GM23248 (cell line): ENCODE measurements around the gene MYRIP. TPM values are rescaled to one million over a fixed set of nuclear protein-coding genes. Genes with fewer than 3 reads are reported as not detected.

Experiments
- DNase-seq: peaks from one replicate; pipeline ENCODE4 v3.0.0-alpha.2; 2015
- H2AFZ ChIP-seq: fragments of 200-600 bp; sonication (generic); 2 replicates; pipeline ENCODE4 v1.6.1; 2016; ENCODE audit warnings: antibody characterized with exemption
- H3F3A ChIP-seq: fragments of 200-600 bp; sonication (generic); 2 replicates; pipeline ENCODE4 v1.6.1; 2016; ENCODE audit warnings: mild to moderate bottlenecking, antibody characterized with exemption, mixed run types; ENCODE audit not compliant: insufficient read depth
- H3K27ac ChIP-seq: fragments of 200-600 bp; sonication (generic); 2 replicates; pipeline ENCODE4 v1.5.1; 2016; ENCODE audit warnings: mild to moderate bottlenecking
- H3K27me3 ChIP-seq: fragments of 200-600 bp; sonication (generic); replicated peaks from 2 replicates; pipeline ENCODE4 v1.6.1; 2016; ENCODE audit warnings: mild to moderate bottlenecking; ENCODE audit not compliant: insufficient read depth
- H3K36me3 ChIP-seq: fragments of 200-600 bp; sonication (generic); 2 replicates; pipeline ENCODE4 v1.6.1; 2016; ENCODE audit warnings: low read depth, mild to moderate bottlenecking
- H3K4me1 ChIP-seq: fragments of 200-600 bp; sonication (generic); 2 replicates; pipeline ENCODE4 v1.6.1; 2016; ENCODE audit warnings: mild to moderate bottlenecking; ENCODE audit not compliant: insufficient read depth
- H3K4me2 ChIP-seq: fragments of 200-600 bp; sonication (generic); one replicate; pipeline ENCODE4 v1.6.1; 2016; ENCODE audit warnings: mild to moderate bottlenecking; ENCODE audit not compliant: unreplicated experiment
- H3K4me3 ChIP-seq: fragments of 200-600 bp; sonication (generic); 2 replicates; pipeline ENCODE4 v1.5.1; 2016; ENCODE audit warnings: mild to moderate bottlenecking
- H3K79me2 ChIP-seq: fragments of 200-600 bp; sonication (generic); 2 replicates; pipeline ENCODE4 v1.6.1; 2016; ENCODE audit warnings: mild to moderate bottlenecking; ENCODE audit not compliant: insufficient read depth
- H3K9ac ChIP-seq: fragments of 200-600 bp; sonication (generic); 2 replicates; pipeline ENCODE4 v1.6.1; 2016; ENCODE audit warnings: mild to moderate bottlenecking
- H3K9me2 ChIP-seq: fragments of 200-600 bp; sonication (generic); 2 replicates; pipeline ENCODE4 v1.6.1; 2016; ENCODE audit warnings: mixed run types, mild to moderate bottlenecking, moderate library complexity; ENCODE audit not compliant: insufficient read depth
- H3K9me3 ChIP-seq: fragments of 200-600 bp; sonication (generic); one replicate; pipeline ENCODE4 v1.6.1; 2017; ENCODE audit warnings: low read depth
- H4K20me1 ChIP-seq: fragments of 200-600 bp; sonication (generic); 2 replicates; pipeline ENCODE4 v1.6.0; 2016; ENCODE audit not compliant: insufficient read depth
- EZH2 ChIP-seq: fragments of 200-600 bp; sonication (generic); IDR thresholded peaks from 2 replicates; pipeline ENCODE4 v1.6.1; 2018; ENCODE audit warnings: antibody characterized with exemption, mild to moderate bottlenecking; ENCODE audit not compliant: insufficient read depth, poor library complexity, severe bottlenecking
- EZH2phosphoT487 ChIP-seq: fragments of 200-600 bp; sonication (generic); IDR thresholded peaks from 2 replicates; pipeline ENCODE4 v1.6.1; 2018; ENCODE audit warnings: antibody characterized with exemption, moderate library complexity, mild to moderate bottlenecking, low read depth; ENCODE audit not compliant: insufficient read depth
- WGBS, 2 experiments: methylation state at CpG; one replicate each; pipeline ENCODE4 v1.1.6; 2015 to 2017; ENCODE audit warnings: low lambda C conversion rate in 2 of 2, low coverage in 1 of 2; ENCODE audit errors: missing lambda C conversion rate in 2 of 2; 5-methylcytosine and 5-hydroxymethylcytosine counted together
- in situ Hi-C: fragments of 300-500 bp; cut with MboI; formaldehyde crosslinking; loops from 2 replicates; pipeline ENCODE4 v1.15.0; 2020
- polyA plus RNA-seq: library from polyadenylated mRNA; unstranded; fragments of >200 nt; fragmentation: Nextera tagmentation; extraction: Ambion mirVana; gene quantifications from 2 replicates; pipeline ENCODE4 v1.2.1, GENCODE V29; 2016
- total RNA-seq: library from RNA; depleted of rRNA; stranded (reverse); fragments of >200 nt; shearing (Covaris generic); gene quantifications from 2 replicates; pipeline ENCODE4 v1.2.3, GENCODE V29; 2014

MYRIP gene
- total and polyA plus RNA-seq, 2 experiments from 2014 or later: 0.11 to 0.32 TPM

DNA sequence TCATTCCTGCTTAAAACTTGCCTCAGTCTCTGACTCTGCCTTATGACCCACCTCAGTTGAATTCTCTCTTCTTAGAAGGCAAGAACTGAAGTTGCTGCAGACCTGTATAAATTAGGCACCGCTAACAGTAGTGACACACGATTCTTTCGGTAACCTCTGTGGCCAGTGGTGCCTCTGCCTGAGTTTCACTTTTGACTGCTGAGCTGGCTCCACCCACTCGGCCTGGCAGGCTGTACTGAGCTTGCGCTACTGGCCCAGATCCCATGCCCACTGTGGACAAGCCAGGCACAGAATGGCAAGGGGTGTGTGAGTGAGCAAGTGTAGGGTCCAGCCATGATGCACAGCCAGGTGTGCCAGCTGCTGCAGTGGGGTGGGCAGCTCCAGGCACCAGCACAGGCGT is 481.0 kb downstream of the MYRIP start:
- no peaks in the 10 kb centered on the region for H4K20me1 ChIP-seq
- H3K9ac ChIP-seq: no peak overlapping the region
- no peaks in the 10 kb centered on the region for H3F3A ChIP-seq
- H3K9me3 ChIP-seq: no peaks in the 10 kb centered on the region
- H3K4me3 ChIP-seq: no peak overlapping the region
- H3K4me1 ChIP-seq: no peaks in the 10 kb centered on the region
- no peaks in the 10 kb centered on the region for H3K36me3 ChIP-seq
- 93 to 98% methylated on average over 6 of the region's 6 CpGs for WGBS, 2 experiments
- H3K27me3 ChIP-seq: no peaks in the 10 kb centered on the region
- in situ Hi-C loops: no loop called here
- H3K4me2 ChIP-seq: no peak overlapping the region
- no peaks in the 10 kb centered on the region for H3K9me2 ChIP-seq
- H3K27ac ChIP-seq: no peak overlapping the region
- no peak for DNase-seq
- TF ChIP-seq EZH2 (no peak), EZH2phosphoT487 (no peak)
- no peak overlapping the region for H2AFZ ChIP-seq
- H3K79me2 ChIP-seq: no peaks in the 10 kb centered on the region

DNA sequence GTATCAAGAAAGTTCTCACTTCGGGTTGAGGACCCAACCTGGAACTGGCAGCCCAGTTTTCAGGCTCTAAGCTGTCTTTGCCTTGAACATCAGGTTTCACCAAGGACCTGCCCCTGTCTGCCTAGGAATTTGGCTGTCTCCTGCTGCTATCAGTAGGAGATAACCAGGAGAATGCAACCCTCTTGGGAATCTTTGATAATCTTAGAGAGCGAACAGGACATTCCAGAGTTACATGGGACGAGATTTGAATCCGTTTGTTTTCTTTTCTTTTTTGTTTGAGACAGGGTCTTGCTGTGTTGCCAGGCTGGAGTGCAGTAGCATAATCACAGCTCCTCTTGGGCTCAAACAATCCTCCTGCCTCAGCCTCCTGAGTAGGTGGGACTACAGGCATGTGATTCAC is 482.1 kb downstream of the MYRIP start:
- Histone ChIP-seq H3K9me2 (no peaks in the 10 kb centered on the region), H3K4me2 (no peak overlapping the region), H3K27me3 (no peaks in the 10 kb centered on the region), H3K4me3 (no peak overlapping the region), H3K36me3 (no peaks in the 10 kb centered on the region), H3K27ac (no peak overlapping the region), H4K20me1 (no peaks in the 10 kb centered on the region), H3F3A (no peaks in the 10 kb centered on the region), H2AFZ (no peak overlapping the region), H3K79me2 (no peaks in the 10 kb centered on the region), H3K9me3 (no peaks in the 10 kb centered on the region), H3K9ac (no peak overlapping the region), H3K4me1 (no peaks in the 10 kb centered on the region)
- WGBS, 2 experiments: 88 to 98% methylated on average over 4 of the region's 4 CpGs
- no peak for TF ChIP-seq EZH2phosphoT487
- TF ChIP-seq EZH2: no peak
- DNase-seq: no peak
- in situ Hi-C loops: no loop called here

- H3K9me3 ChIP-seq: no peaks in the 10 kb centered on the region
- no peak overlapping the region for H3K4me3 ChIP-seq
- 38 to 47% methylated on average over 4 of the region's 4 CpGs for WGBS, 2 experiments
- no peaks in the 10 kb centered on the region for H3K4me1 ChIP-seq
- no peak overlapping the region for H3K27ac ChIP-seq
- H3K79me2 ChIP-seq: no peaks in the 10 kb centered on the region
- no peaks in the 10 kb centered on the region for H3F3A ChIP-seq
- TF ChIP-seq EZH2 (no peak), EZH2phosphoT487 (no peak)
- H3K4me2 ChIP-seq: no peak overlapping the region
- no peaks in the 10 kb centered on the region for H4K20me1 ChIP-seq
- no peak overlapping the region for H2AFZ ChIP-seq
- no peaks in the 10 kb centered on the region for H3K36me3 ChIP-seq
- in situ Hi-C loops: no loop called here
- no peak overlapping the region for H3K9ac ChIP-seq
- no peak for DNase-seq
- no peaks in the 10 kb centered on the region for H3K27me3 ChIP-seq
- 0 out of 2 replicates have a peak, but pooled peaks cover 3% of the 10 kb centered on the region for H3K9me2 ChIP-seq
These were observed 483.4 kb downstream of the MYRIP start for GRCh38 chr3:40292637-40293349.

DNA sequence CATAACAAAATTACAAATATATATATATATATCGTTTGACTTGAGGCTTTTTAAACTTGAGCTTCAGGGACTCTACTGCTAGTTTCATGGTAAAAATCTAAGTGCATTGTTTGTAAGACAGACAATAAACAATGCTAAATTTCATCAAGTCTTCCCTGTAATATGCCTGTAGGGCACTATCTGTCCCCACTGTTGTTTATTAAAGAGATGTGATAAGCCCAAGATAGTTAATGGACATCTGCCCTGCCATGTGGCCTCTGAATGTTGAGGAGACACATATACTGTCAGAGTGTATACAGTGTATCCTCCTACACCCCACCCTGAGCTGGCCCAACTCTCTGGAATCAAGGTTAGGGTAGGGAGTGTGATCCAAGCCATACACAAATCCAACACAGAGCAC is 485.0 kb downstream of the MYRIP start:
- Histone ChIP-seq H4K20me1 (no peaks in the 10 kb centered on the region), H3K9ac (no peak overlapping the region), H3K4me3 (no peak overlapping the region), H3K27ac (no peak overlapping the region), H2AFZ (no peak overlapping the region), H3K36me3 (no peaks in the 10 kb centered on the region), H3K9me2 (0 out of 2 replicates have a peak, but pooled peaks cover 4% of the 10 kb centered on the region), H3K79me2 (no peaks in the 10 kb centered on the region), H3F3A (peaks cover 10% of the 10 kb centered on the region), H3K9me3 (no peaks in the 10 kb centered on the region), H3K4me2 (no peak overlapping the region), H3K27me3 (no peaks in the 10 kb centered on the region), H3K4me1 (peaks cover 6% of the 10 kb centered on the region)
- in situ Hi-C loops: no loop called here
- TF ChIP-seq EZH2phosphoT487 (no peak), EZH2 (no peak)
- WGBS, 2 experiments: 90 to 96% methylated on average over 1 of the region's 1 CpG
- DNase-seq: no peak

GRCh38 chr3:40298075-40298474 is 488.7 kb downstream of the MYRIP start:
- TF ChIP-seq EZH2: no peak
- no peak for TF ChIP-seq EZH2phosphoT487
- H2AFZ ChIP-seq: no peak overlapping the region
- no peak overlapping the region for H3K4me2 ChIP-seq
- H3K79me2 ChIP-seq: no peaks in the 10 kb centered on the region
- H3K27ac ChIP-seq: no peak overlapping the region
- no peak overlapping the region for H3K9ac ChIP-seq
- peaks cover 21% of the 10 kb centered on the region for H3K4me1 ChIP-seq
- H3F3A ChIP-seq: peaks cover 13% of the 10 kb centered on the region
- WGBS, 2 experiments: 79 to 88% methylated on average over 2 of the region's 2 CpGs
- no peaks in the 10 kb centered on the region for H3K9me3 ChIP-seq
- H3K36me3 ChIP-seq: no peaks in the 10 kb centered on the region
- no peaks in the 10 kb centered on the region for H4K20me1 ChIP-seq
- DNase-seq: no peak
- H3K9me2 ChIP-seq: 0 out of 2 replicates have a peak, but pooled peaks cover 4% of the 10 kb centered on the region
- no peaks in the 10 kb centered on the region for H3K27me3 ChIP-seq
- H3K4me3 ChIP-seq: no peak overlapping the region
- in situ Hi-C loops: no loop called here
